Neutrophil (primary cell): ENCODE results near the gene PPP2R2C.

ENCODE experiments used
- H3K27ac ChIP-seq: fragments of 200-600 bp; sonication (generic); 2 replicates; pipeline ENCODE4 v1.5.1; 2016; ENCODE audit warnings: mild to moderate bottlenecking, moderate library complexity
- H3K27me3 ChIP-seq: fragments of 200-600 bp; sonication (generic); 2 replicates; pipeline ENCODE4 v1.6.0; 2016; ENCODE audit warnings: mild to moderate bottlenecking
- H3K36me3 ChIP-seq: fragments of 200-600 bp; sonication (generic); 2 replicates; pipeline ENCODE4 v1.5.1; 2017
- H3K4me1 ChIP-seq, 2 experiments: fragments of 200-600 bp in 1 of 2; sonication (generic) in 1 of 2; 1 replicate in 1 of 2; 2 replicates in 1 of 2; pipeline versions ENCODE4 v1.5.1 to v1.6.1; 2013 to 2016; ENCODE audit warnings: low read depth in 1 of 2, low read length in 1 of 2, mild to moderate bottlenecking in 1 of 2, moderate library complexity in 1 of 2; ENCODE audit not compliant: control insufficient read depth in 1 of 2, insufficient read depth in 1 of 2
- H3K4me3 ChIP-seq, 2 experiments: fragments of 200-600 bp in 1 of 2; sonication (generic) in 1 of 2; 1 replicate in 1 of 2; 2 replicates in 1 of 2; pipeline ENCODE4 v1.5.1; 2013 to 2016; ENCODE audit warnings: low read depth in 1 of 2, low read length in 1 of 2, mild to moderate bottlenecking in 1 of 2, moderate library complexity in 1 of 2
- H3K9me3 ChIP-seq: fragments of 200-600 bp; sonication (generic); 2 replicates; pipeline ENCODE4 v1.5.1; 2016
- TF ChIP-seq, protein P1 (sequence below): fragments of 200-600 bp; sonication (generic); IDR thresholded peaks from 2 replicates; pipeline ENCODE4 v1.5.1; 2016; ENCODE audit warnings: antibody characterized with exemption

PPP2R2C gene

DNA sequence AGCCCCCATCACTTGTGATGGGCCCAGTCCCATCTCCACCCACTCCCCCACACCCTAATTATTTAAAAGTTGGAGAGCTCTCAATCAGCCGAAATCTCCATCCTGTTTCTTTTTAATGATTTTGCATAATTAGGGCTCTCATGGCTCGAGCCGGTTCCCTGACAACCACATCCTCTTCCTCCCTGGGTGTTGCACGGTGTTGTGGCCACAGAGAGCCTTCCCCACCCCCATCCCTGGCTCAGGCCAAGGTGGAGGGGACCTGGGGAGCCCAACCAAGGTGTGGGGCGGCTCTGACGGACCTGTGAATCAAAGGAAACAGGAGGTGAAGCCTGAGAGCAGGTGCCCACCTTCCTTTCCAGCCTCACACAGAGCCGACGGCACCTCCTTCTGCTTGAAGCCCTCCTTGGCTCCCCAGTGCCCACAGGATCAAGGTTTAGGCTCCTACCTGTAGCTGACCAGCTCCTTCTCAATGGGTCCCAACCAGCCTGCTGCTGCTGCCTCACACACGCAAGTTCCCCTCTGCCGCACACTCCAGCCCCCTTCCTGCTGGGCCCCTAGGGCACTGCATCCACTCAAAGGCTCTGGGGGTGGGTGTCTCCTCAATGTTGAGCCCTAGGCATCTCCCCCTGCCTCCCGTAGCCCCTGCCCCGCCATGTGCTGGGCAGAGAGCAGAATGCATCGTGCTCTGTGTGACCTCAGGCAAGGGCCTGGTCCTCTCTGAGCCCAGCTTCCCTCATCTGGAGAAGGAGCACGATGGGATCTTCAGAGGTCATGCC, 134.1 kb downstream of the PPP2R2C start:
- Histone ChIP-seq H3K27me3 (peaks cover 57% of the 10 kb centered on the region), H3K9me3 (no peaks in the 10 kb centered on the region)
- TF ChIP-seq, protein P1, sequence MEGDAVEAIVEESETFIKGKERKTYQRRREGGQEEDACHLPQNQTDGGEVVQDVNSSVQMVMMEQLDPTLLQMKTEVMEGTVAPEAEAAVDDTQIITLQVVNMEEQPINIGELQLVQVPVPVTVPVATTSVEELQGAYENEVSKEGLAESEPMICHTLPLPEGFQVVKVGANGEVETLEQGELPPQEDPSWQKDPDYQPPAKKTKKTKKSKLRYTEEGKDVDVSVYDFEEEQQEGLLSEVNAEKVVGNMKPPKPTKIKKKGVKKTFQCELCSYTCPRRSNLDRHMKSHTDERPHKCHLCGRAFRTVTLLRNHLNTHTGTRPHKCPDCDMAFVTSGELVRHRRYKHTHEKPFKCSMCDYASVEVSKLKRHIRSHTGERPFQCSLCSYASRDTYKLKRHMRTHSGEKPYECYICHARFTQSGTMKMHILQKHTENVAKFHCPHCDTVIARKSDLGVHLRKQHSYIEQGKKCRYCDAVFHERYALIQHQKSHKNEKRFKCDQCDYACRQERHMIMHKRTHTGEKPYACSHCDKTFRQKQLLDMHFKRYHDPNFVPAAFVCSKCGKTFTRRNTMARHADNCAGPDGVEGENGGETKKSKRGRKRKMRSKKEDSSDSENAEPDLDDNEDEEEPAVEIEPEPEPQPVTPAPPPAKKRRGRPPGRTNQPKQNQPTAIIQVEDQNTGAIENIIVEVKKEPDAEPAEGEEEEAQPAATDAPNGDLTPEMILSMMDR, result no peak

DNA sequence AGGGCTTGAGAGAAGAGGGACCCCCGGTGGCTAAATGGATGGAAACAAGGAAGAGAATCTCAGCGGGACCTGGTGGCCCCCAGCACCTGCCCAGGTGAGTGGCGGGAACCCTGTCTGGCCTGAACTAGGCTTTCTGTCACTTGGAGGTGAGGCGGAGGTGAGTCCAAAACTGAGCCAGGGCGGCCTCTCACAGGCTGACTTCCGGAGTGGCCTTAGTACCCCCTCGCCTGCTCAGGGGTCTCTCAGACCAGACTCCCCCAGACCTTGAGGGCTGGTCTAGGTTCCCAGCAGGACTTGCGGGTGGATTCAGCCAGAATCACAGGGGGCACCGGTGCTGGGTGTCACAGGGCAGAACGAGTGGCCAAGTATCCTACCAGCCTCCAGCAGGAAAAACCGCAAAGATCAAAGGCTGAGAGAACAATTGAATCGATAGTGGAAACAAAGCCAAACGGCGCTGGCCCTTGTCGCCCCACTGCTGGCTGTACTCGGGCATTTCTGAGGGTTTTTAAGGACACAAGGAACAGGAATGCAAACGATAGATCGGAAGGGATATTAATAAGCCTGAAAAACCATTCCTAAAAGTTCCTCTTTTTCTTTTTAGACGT, 135.0 kb downstream of the PPP2R2C start:
- Histone ChIP-seq H3K27me3 (peaks cover 50% of the 10 kb centered on the region), H3K4me3 (no peak overlapping the region), H3K36me3 (no peaks in the 10 kb centered on the region), H3K27ac (no peak overlapping the region), H3K9me3 (no peaks in the 10 kb centered on the region), H3K4me1 (no peaks in the 10 kb centered on the region)
- TF ChIP-seq, protein P1, result no peak

More for the DNA sequence above, 134.1 kb downstream of the PPP2R2C start:
- H3K4me3 ChIP-seq, result no peak overlapping the region
- no peaks in the 10 kb centered on the region for H3K4me1 ChIP-seq
- H3K36me3 ChIP-seq, result no peaks in the 10 kb centered on the region
- no peak overlapping the region for H3K27ac ChIP-seq

DNA sequence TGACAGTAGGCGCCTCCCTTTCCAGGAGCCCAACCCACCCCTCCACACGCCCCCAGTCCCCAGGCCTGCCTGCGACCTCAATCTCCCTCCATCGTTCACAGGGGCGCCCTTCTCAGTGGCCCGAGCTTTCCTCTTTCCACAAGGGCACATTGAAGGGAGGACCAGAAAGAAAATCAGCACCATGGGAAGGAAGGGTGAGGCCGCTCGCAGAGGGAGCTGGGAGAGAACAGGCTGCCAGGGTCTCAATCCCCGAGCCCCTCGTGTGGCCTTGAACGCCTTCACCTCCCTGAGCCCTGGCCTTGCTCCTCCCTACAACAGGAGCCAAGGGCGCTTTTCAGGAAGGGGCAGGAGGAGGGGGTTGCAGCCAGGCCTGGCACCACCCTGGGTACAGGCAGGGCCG, 136.2 kb downstream of the PPP2R2C start:
- no peak overlapping the region for H3K4me3 ChIP-seq
- TF ChIP-seq, protein P1, result no peak
- no peaks in the 10 kb centered on the region for H3K9me3 ChIP-seq
- no peaks in the 10 kb centered on the region for H3K36me3 ChIP-seq
- no peaks in the 10 kb centered on the region for H3K4me1 ChIP-seq
- H3K27me3 ChIP-seq, result peaks cover 46% of the 10 kb centered on the region
- H3K27ac ChIP-seq, result no peak overlapping the region

DNA sequence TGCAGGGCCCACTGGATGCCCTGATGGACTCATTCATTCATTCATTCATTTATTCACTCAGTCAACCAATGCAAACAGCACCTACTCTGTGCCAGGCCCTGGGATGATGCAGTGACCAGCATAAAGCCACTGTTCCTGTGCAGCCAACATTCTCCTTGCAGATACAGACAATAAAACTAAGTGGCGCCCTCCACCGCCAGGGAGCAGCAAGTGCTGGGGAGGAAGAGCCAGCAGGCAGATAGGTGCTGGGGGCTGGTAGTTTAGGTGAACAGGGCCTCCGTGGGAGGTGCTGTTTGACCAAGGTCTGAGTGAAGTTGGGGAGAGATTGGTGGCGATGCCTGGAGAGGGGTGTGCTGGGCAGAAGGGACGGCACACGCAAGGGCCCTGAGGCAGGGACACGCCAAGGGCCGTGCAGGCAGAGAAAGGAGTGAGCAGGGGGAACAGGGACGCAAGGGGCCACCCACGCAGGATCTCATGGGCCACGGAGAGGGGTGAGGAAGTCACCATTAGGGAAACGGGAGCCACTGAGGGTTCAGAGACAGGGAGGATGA, 137.3 kb downstream of the PPP2R2C start:
- Histone ChIP-seq H3K4me3 (no peak overlapping the region), H3K9me3 (no peaks in the 10 kb centered on the region), H3K27ac (no peak overlapping the region), H3K4me1 (no peaks in the 10 kb centered on the region), H3K36me3 (no peaks in the 10 kb centered on the region), H3K27me3 (peaks cover 42% of the 10 kb centered on the region)
- TF ChIP-seq, protein P1, result no peak

DNA sequence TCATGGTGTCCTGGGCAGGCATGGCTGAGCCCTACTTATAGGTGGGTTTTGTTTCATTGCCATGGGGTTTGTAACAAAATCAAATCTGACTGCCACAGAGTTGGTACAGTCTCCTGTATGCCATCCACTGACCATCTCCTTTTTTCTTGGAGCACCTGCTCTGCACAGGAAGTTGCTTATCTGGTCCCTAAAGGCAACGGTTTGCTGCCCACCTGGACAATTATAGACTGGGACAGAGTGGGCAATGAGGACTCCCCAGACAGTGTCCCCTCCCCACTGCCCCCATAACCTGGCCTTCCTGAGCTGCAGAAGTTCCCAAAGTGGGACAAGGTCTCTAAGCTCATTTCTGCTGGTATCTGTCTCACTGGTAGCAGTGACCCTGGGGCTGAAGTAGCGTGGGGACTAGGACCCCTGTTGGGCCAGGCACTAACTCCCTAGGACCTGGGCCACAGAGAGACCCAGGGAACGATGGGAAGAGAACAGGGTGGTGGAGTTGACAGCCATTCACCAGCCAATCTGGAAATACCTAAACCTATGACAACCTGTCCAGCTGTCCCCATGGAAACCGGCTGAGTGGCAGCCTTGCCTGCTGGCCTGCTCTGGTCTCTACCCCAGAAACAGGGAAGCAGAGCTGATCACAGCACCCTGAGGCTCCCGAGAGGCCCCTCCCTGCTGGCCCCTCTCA, 138.1 kb downstream of the PPP2R2C start:
- Histone ChIP-seq H3K36me3 (no peaks in the 10 kb centered on the region), H3K4me1 (no peaks in the 10 kb centered on the region), H3K4me3 (no peak overlapping the region), H3K27ac (no peak overlapping the region), H3K9me3 (no peaks in the 10 kb centered on the region), H3K27me3 (peaks cover 37% of the 10 kb centered on the region)
- TF ChIP-seq, protein P1, result no peak
